HEK293 (cell line): Measurements from ENCODE around the gene STK24.
A peak's percentile ranks its signal among the peaks of the same experiment; 100 is the strongest.

Experiments used
- CTCF ChIA-PET: fragments of 350-600 bp; formaldehyde crosslinking; extraction: SDS; loops from one replicate; lab custom pipeline; 2021; ENCODE audit warnings: antibody characterized with exemption; lab: Yijun Ruan, JAX
- POLR2A ChIA-PET: fragments of 300-600 bp; formaldehyde crosslinking; extraction: SDS; loops from one replicate; lab custom pipeline; 2020; ENCODE audit warnings: antibody characterized with exemption, inconsistent platforms; lab: Yijun Ruan, JAX
- H3K27ac ChIP-seq: fragments of 200-500 bp; sonication (Bioruptor generic); 2 replicates; pipeline ENCODE4 v1.5.1; 2014; ENCODE audit warnings: low read depth, low read length, control low read depth, inconsistent platforms; ENCODE audit errors: extremely low read depth
- H3K36me3 ChIP-seq, 2 experiments: fragments of 200-500 bp in 1 of 2; sonication (Bioruptor generic) in 1 of 2; 1 replicate in 1 of 2; 2 replicates in 1 of 2; pipeline ENCODE4 v1.5.1; 2014 to 2017; ENCODE audit warnings: inconsistent platforms in 2 of 2, low read length in 2 of 2; ENCODE audit not compliant: control insufficient read depth in 2 of 2, insufficient read depth in 1 of 2
- H3K4me1 ChIP-seq: fragments of 200-500 bp; sonication (Bioruptor generic); 2 replicates; pipeline ENCODE4 v1.5.1; 2014; ENCODE audit warnings: mild to moderate bottlenecking, low read length, inconsistent platforms; ENCODE audit not compliant: control insufficient read depth, insufficient read depth
- H3K4me3 ChIP-seq: 2 replicates; pipeline ENCODE4 v1.5.1; 2011; ENCODE audit warnings: low read depth, mild to moderate bottlenecking, control low read depth, low read length, moderate library complexity
- H3K9me3 ChIP-seq: fragments of 200-500 bp; sonication (Bioruptor generic); 2 replicates; pipeline ENCODE4 v1.5.1; 2014; ENCODE audit warnings: low read depth, low read length, inconsistent platforms; ENCODE audit not compliant: control insufficient read depth, insufficient read depth
- ATF2 ChIP-seq: fragments of 450-650 bp; formaldehyde crosslinking; IDR thresholded peaks from 2 replicates; pipeline ENCODE4 v1.5.1; 2016; ENCODE audit warnings: missing biosample characterization, missing genetic modification characterization, low read depth
- ELK4 ChIP-seq: IDR thresholded peaks from 2 replicates; pipeline ENCODE4 v1.6.1; 2011; ENCODE audit warnings: mild to moderate bottlenecking, low read depth, low read length, borderline replicate concordance
- FEZF1 ChIP-seq: fragments of 450-650 bp; formaldehyde crosslinking; IDR thresholded peaks from 2 replicates; pipeline ENCODE4 v1.5.1; 2016; ENCODE audit warnings: missing biosample characterization, missing genetic modification characterization
- GLI2 ChIP-seq: fragments of 450-650 bp; formaldehyde crosslinking; IDR thresholded peaks from 2 replicates; pipeline ENCODE4; 2017; ENCODE audit warnings: missing biosample characterization, missing genetic modification characterization, low read depth, borderline replicate concordance
- GLIS2 ChIP-seq: fragments of 450-650 bp; formaldehyde crosslinking; IDR thresholded peaks from 2 replicates; pipeline ENCODE4 v1.5.1; 2016; ENCODE audit warnings: missing biosample characterization, missing genetic modification characterization
- HOXA7 ChIP-seq: sonication (generic); formaldehyde crosslinking; IDR thresholded peaks from 2 replicates; pipeline ENCODE4 v1.8.1; 2022; ENCODE audit warnings: missing genetic modification reagents, borderline replicate concordance
- KLF1 ChIP-seq: fragments of 450-650 bp; formaldehyde crosslinking; IDR thresholded peaks from 2 replicates; pipeline ENCODE4 v1.5.1; 2016; ENCODE audit warnings: missing biosample characterization, missing genetic modification characterization
- KLF10 ChIP-seq: fragments of 450-650 bp; IDR thresholded peaks from 2 replicates; pipeline ENCODE4 v1.5.1; 2018; ENCODE audit warnings: missing biosample characterization, mild to moderate bottlenecking, missing genetic modification characterization
- SP7 ChIP-seq: fragments of 450-650 bp; formaldehyde crosslinking; IDR thresholded peaks from 2 replicates; pipeline ENCODE4 v1.5.1; 2016; ENCODE audit warnings: missing biosample characterization, missing genetic modification characterization
- WT1 ChIP-seq: fragments of 450-650 bp; formaldehyde crosslinking; IDR thresholded peaks from 2 replicates; pipeline ENCODE4 v1.5.1; 2016; ENCODE audit warnings: missing biosample characterization, missing genetic modification characterization
- ZBTB1 ChIP-seq: fragments of 450-650 bp; formaldehyde crosslinking; IDR thresholded peaks from 2 replicates; pipeline ENCODE4 v1.5.1; 2016; ENCODE audit warnings: missing biosample characterization, missing genetic modification characterization
- ZEB2 ChIP-seq: fragments of 450-650 bp; formaldehyde crosslinking; IDR thresholded peaks from 2 replicates; pipeline ENCODE4 v1.5.1; 2016; ENCODE audit warnings: missing biosample characterization, missing genetic modification characterization
- ZNF140 ChIP-seq: fragments of 450-650 bp; formaldehyde crosslinking; IDR thresholded peaks from 2 replicates; pipeline ENCODE4 v1.5.1; 2016; ENCODE audit warnings: missing biosample characterization, missing genetic modification characterization
- ZNF157 ChIP-seq: fragments of 450-650 bp; formaldehyde crosslinking; IDR thresholded peaks from 2 replicates; pipeline ENCODE4 v1.5.1; 2016; ENCODE audit warnings: missing biosample characterization, missing genetic modification characterization
- ZNF214 ChIP-seq: fragments of 450-650 bp; formaldehyde crosslinking; IDR thresholded peaks from 2 replicates; pipeline ENCODE4 v1.5.1; 2017; ENCODE audit warnings: missing biosample characterization, mild to moderate bottlenecking, missing genetic modification characterization, borderline replicate concordance
- ZNF362 ChIP-seq: fragments of 450-650 bp; formaldehyde crosslinking; IDR thresholded peaks from 2 replicates; pipeline ENCODE4 v1.5.1; 2016; ENCODE audit warnings: missing biosample characterization, missing genetic modification characterization
- ZNF398 ChIP-seq: fragments of 450-650 bp; formaldehyde crosslinking; IDR thresholded peaks from 2 replicates; pipeline ENCODE4 v1.5.1; 2017; ENCODE audit warnings: missing biosample characterization, missing genetic modification characterization
- ZNF416 ChIP-seq: fragments of 450-650 bp; formaldehyde crosslinking; IDR thresholded peaks from 2 replicates; pipeline ENCODE4 v1.5.1; 2016; ENCODE audit warnings: missing biosample characterization, missing genetic modification characterization
- ZNF433 ChIP-seq: fragments of 450-650 bp; formaldehyde crosslinking; IDR thresholded peaks from 2 replicates; pipeline ENCODE4 v1.5.1; 2016; ENCODE audit warnings: missing biosample characterization, missing genetic modification characterization, low read depth
- ZNF48 ChIP-seq: fragments of 450-650 bp; formaldehyde crosslinking; IDR thresholded peaks from 2 replicates; pipeline ENCODE4 v1.5.1; 2016; ENCODE audit warnings: missing biosample characterization, missing genetic modification characterization
- ZNF600 ChIP-seq: fragments of 450-650 bp; formaldehyde crosslinking; IDR thresholded peaks from 2 replicates; pipeline ENCODE4 v1.5.1; 2016; ENCODE audit warnings: missing biosample characterization, missing genetic modification characterization
- ZNF629 ChIP-seq: fragments of 450-650 bp; formaldehyde crosslinking; IDR thresholded peaks from 2 replicates; pipeline ENCODE4 v1.5.1; 2017; ENCODE audit warnings: missing biosample characterization, missing genetic modification characterization
- ZNF660 ChIP-seq: fragments of 450-650 bp; IDR thresholded peaks from 2 replicates; pipeline ENCODE4 v1.5.1; 2018; ENCODE audit warnings: missing biosample characterization, mild to moderate bottlenecking, missing genetic modification characterization
- ZNF664 ChIP-seq: fragments of 450-650 bp; formaldehyde crosslinking; IDR thresholded peaks from 2 replicates; pipeline ENCODE4 v1.5.1; 2016; ENCODE audit warnings: missing biosample characterization, missing genetic modification characterization
- ZNF701 ChIP-seq: fragments of 450-650 bp; formaldehyde crosslinking; IDR thresholded peaks from 2 replicates; pipeline ENCODE4 v1.5.1; 2016; ENCODE audit warnings: missing biosample characterization, missing genetic modification characterization
- ZSCAN4 ChIP-seq: fragments of 450-650 bp; formaldehyde crosslinking; IDR thresholded peaks from 2 replicates; pipeline ENCODE4 v1.5.1; 2017; ENCODE audit warnings: missing biosample characterization, missing genetic modification characterization

STK24 gene

GRCh38 chr13:98445340-98446233 is 131.3 kb downstream of the STK24 start (continued):
- TF ChIP-seq ZNF48 (tag by site-specific recombination) (no peak), ZNF660 (tag by site-specific recombination) (no peak), ZSCAN4 (tag by site-specific recombination) (no peak), GLIS2 (tag by site-specific recombination) (no peak), ZNF629 (tag by site-specific recombination) (peak; percentile 32; the same call in 1 of the 2 replicates), ZNF140 (tag by site-specific recombination) (no peak), ELK4 (no peak)
- TF ChIP-seq, all 188 proteins: peak for 29

- Histone ChIP-seq H3K4me1 (no peaks in the 10 kb centered on the region), H3K9me3 (no peaks in the 10 kb centered on the region), H3K36me3 (peaks cover 0 to 35% of the 10 kb centered on the region in 2 experiments; a peak in 2 of 3 replicates), H3K4me3 (no peak overlapping the region), H3K27ac (no peak overlapping the region)
- CTCF ChIA-PET: interaction anchor here (0.8 to 3.1 kb wide), 12 partner anchors 10 to 588 kb away, joined by 3 to 17 read pairs (median 5); no protein-coding TSS in a partner anchor
- TF ChIP-seq ZNF433 (no peak), ZNF398 (tag by site-specific recombination) (no peak), KLF10 (tag by site-specific recombination) (no peak), ZNF664 (tag by site-specific recombination) (no peak), ZNF157 (tag by site-specific recombination) (no peak), SP7 (tag by site-specific recombination) (no peak), ZNF362 (tag by site-specific recombination) (no peak), GLI2 (no peak), ATF2 (tag by site-specific recombination) (no peak), ZEB2 (tag by site-specific recombination) (no peak), KLF1 (tag by site-specific recombination) (no peak), ZNF416 (tag by site-specific recombination) (no peak), WT1 (tag by site-specific recombination) (no peak), ZNF214 (tag by site-specific recombination) (no peak), ZBTB1 (no peak), ZNF701 (tag by site-specific recombination) (no peak), FEZF1 (no peak), HOXA7 (CRISPR knock-in tag) (no peak), ZNF600 (tag by site-specific recombination) (no peak)
- POLR2A ChIA-PET: no interaction called here
Observed at GRCh38 chr13:98444381-98444780, 132.5 kb downstream of the STK24 start.
